C4-2B (cell line): ENCODE results near the gene LEUTX.

Experiments used
- CTCF ChIP-seq: fragments of 450-650 bp; conservative IDR thresholded peaks from 2 replicates; pipeline ENCODE4 v1.5.1; 2017; ENCODE audit warnings: mild to moderate bottlenecking
- ZFX ChIP-seq: fragments of 450-650 bp; IDR thresholded peaks from 2 replicates; pipeline ENCODE4 v1.6.1; 2017

- no peak for TF ChIP-seq CTCF
- peak; percentile 58; the same call in 1 of the 2 replicates for TF ChIP-seq ZFX
Measured at GRCh38 chr19:39833464-39834286, 55.0 kb downstream of the LEUTX start, which contains the start of gene DYRK1B.
